Hepatocyte (in vitro differentiated cells): ENCODE results near the gene ST3GAL4. TPM values are rescaled to one million over a fixed set of nuclear protein-coding genes. Genes with fewer than 3 reads are reported as not detected.
"Not testable (repeated sequence)": the region's sequence is repeated elsewhere in the genome, so short reads cannot be mapped to it uniquely, and the experiment has no call there.

Source experiments
- DNase-seq: peaks from one replicate; pipeline ENCODE4 v3.0.0-alpha.2; 2016; ENCODE audit warnings: low spot score
- H2AFZ ChIP-seq: fragments of 200-600 bp; sonication (generic); 2 replicates; pipeline ENCODE4 v1.6.0; 2016; ENCODE audit warnings: antibody characterized with exemption, mild to moderate bottlenecking
- H3K27ac ChIP-seq: fragments of 200-600 bp; sonication (generic); 2 replicates; pipeline ENCODE4 v1.5.1; 2016; ENCODE audit warnings: mild to moderate bottlenecking
- H3K27me3 ChIP-seq: fragments of 200-600 bp; sonication (generic); 2 replicates; pipeline ENCODE4 v1.6.1; 2016
- H3K36me3 ChIP-seq: fragments of 200-600 bp; sonication (generic); replicated peaks from 2 replicates; pipeline ENCODE4 v1.5.1; 2016; ENCODE audit warnings: low read depth; ENCODE audit not compliant: insufficient read depth
- H3K4me1 ChIP-seq: fragments of 200-600 bp; sonication (generic); 2 replicates; pipeline ENCODE4 v1.5.1; 2016; ENCODE audit warnings: mild to moderate bottlenecking, moderate library complexity; ENCODE audit not compliant: insufficient read depth
- H3K4me2 ChIP-seq: fragments of 200-600 bp; sonication (generic); 2 replicates; pipeline ENCODE4 v1.6.0; 2016
- H3K4me3 ChIP-seq: fragments of 200-600 bp; sonication (generic); 2 replicates; pipeline ENCODE4 v1.5.1; 2016; ENCODE audit warnings: mild to moderate bottlenecking
- H3K79me2 ChIP-seq: fragments of 200-600 bp; sonication (generic); 2 replicates; pipeline ENCODE4 v1.6.0; 2017; ENCODE audit warnings: mild to moderate bottlenecking
- H3K9me2 ChIP-seq: fragments of 200-600 bp; sonication (generic); replicated peaks from 2 replicates; pipeline ENCODE4 v1.6.0; 2017; ENCODE audit warnings: mild to moderate bottlenecking; ENCODE audit not compliant: insufficient read depth
- H3K9me3 ChIP-seq: fragments of 200-600 bp; sonication (generic); 2 replicates; pipeline ENCODE4 v1.5.1; 2016; ENCODE audit warnings: low read depth, mild to moderate bottlenecking
- H4K20me1 ChIP-seq: fragments of 200-600 bp; sonication (generic); 2 replicates; pipeline ENCODE4 v1.6.0; 2016; ENCODE audit warnings: mild to moderate bottlenecking; ENCODE audit not compliant: insufficient read depth, poor library complexity, severe bottlenecking
- EZH2 ChIP-seq: fragments of 200-600 bp; sonication (generic); IDR thresholded peaks from 2 replicates; pipeline ENCODE4 v1.6.1; 2016; ENCODE audit warnings: antibody characterized with exemption, mild to moderate bottlenecking, borderline replicate concordance
- EZH2phosphoT487 ChIP-seq: fragments of 200-600 bp; sonication (generic); IDR thresholded peaks from one replicate; pipeline ENCODE4 v1.6.1; 2018; ENCODE audit warnings: antibody characterized with exemption, mild to moderate bottlenecking, low read depth, moderate library complexity; ENCODE audit not compliant: unreplicated experiment, severe bottlenecking
- WGBS: methylation state at CpG from one replicate; pipeline ENCODE4 v1.1.6; 2016; ENCODE audit warnings: low lambda C conversion rate; ENCODE audit errors: missing lambda C conversion rate; 5-methylcytosine and 5-hydroxymethylcytosine counted together
- polyA plus RNA-seq: library from polyadenylated mRNA; unstranded; fragments of >200 nt; fragmentation: Nextera tagmentation; extraction: Ambion mirVana; gene quantifications from 2 replicates; pipeline ENCODE4 v1.2.1, GENCODE V29; 2016
- total RNA-seq: library from RNA; depleted of rRNA; stranded (reverse); fragments of >200 nt; gene quantifications from 2 replicates; pipeline ENCODE4 v1.2.3, GENCODE V29; 2014
- TF ChIP-seq, protein P1 (sequence below): fragments of 200-600 bp; sonication (generic); IDR thresholded peaks from 2 replicates; pipeline ENCODE4 v1.5.1; 2016; ENCODE audit warnings: antibody characterized with exemption, mild to moderate bottlenecking; ENCODE audit not compliant: poor library complexity

ST3GAL4 gene
- total and polyA plus RNA-seq, 2 experiments from 2014 or later = 31.0 to 31.5 TPM

DNA sequence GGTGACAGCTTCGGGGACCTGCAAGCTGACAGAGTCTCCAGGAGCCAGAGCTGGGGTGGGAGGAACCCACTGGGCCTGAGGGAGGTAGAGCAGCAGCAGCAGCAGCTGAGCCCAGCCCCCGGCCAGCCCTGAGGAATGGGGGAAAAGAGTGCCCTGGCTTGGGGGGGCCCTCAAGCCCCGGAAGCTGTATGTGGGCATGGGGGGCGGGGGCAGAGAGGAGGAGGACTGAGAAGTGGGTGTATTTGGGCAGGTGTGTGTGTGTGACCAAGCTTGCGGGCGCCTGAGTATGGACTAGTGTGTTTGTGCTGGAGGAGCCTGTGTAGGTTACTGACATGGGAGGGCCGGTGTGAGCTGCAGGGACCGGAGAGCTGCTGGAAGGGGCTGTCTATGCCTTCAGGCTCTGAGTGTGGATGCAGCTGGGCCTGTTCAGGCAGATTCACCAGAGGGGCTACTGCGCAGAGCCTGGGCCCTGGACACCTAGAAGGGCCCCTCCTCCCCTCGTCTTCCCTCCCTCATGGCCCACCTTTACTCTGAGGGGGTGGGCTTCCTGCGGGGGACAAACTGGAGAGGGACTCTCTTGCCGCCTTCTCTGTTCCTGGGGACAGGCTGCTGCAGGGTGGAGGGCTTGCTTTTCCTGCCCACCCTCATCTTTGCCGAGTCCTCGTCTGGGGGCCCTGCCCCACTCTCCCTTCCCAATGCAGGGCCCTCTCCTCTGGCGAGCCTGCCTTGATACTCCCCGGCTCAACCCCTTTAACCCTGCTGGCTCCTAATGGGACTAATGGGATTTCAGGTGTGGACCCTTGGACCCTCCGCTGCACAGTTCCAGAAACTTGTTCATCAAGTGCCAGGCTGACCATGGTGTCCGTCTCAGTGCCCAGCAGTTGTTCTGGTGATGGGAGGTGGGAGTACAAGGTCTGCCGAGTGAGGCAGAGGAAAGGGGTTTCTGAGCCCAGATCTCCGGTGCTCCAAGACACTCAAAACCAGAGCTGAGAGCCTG is 28.2 kb downstream of the ST3GAL4 start:
- Histone ChIP-seq H4K20me1 (no peaks in the 10 kb centered on the region), H3K36me3 (no peaks in the 10 kb centered on the region), H3K27ac (no peak overlapping the region), H3K27me3 (no peaks in the 10 kb centered on the region), H3K9me2 (no peaks in the 10 kb centered on the region), H3K9me3 (no peaks in the 10 kb centered on the region), H3K4me1 (no peaks in the 10 kb centered on the region), H3K4me3 (no peak overlapping the region), H2AFZ (no peak overlapping the region), H3K4me2 (no peak overlapping the region), H3K79me2 (peaks cover 10% of the 10 kb centered on the region)
- DNase-seq = no peak
- TF ChIP-seq EZH2phosphoT487 = no peak
- TF ChIP-seq EZH2 = no peak
- TF ChIP-seq, protein P1, sequence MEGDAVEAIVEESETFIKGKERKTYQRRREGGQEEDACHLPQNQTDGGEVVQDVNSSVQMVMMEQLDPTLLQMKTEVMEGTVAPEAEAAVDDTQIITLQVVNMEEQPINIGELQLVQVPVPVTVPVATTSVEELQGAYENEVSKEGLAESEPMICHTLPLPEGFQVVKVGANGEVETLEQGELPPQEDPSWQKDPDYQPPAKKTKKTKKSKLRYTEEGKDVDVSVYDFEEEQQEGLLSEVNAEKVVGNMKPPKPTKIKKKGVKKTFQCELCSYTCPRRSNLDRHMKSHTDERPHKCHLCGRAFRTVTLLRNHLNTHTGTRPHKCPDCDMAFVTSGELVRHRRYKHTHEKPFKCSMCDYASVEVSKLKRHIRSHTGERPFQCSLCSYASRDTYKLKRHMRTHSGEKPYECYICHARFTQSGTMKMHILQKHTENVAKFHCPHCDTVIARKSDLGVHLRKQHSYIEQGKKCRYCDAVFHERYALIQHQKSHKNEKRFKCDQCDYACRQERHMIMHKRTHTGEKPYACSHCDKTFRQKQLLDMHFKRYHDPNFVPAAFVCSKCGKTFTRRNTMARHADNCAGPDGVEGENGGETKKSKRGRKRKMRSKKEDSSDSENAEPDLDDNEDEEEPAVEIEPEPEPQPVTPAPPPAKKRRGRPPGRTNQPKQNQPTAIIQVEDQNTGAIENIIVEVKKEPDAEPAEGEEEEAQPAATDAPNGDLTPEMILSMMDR = no peak
- WGBS = 87% methylated on average over 20 of the region's 20 CpGs

- Histone ChIP-seq H3K4me3 (no peak overlapping the region), H3K9me3 (no peaks in the 10 kb centered on the region), H3K36me3 (no peaks in the 10 kb centered on the region), H3K79me2 (peaks cover 6% of the 10 kb centered on the region), H3K27ac (no peak overlapping the region), H3K9me2 (no peaks in the 10 kb centered on the region), H4K20me1 (no peaks in the 10 kb centered on the region), H3K4me2 (no peak overlapping the region), H3K4me1 (no peaks in the 10 kb centered on the region), H3K27me3 (no peaks in the 10 kb centered on the region), H2AFZ (no peak overlapping the region)
- 93% methylated on average over 7 of the region's 9 CpGs for WGBS
- no peak for TF ChIP-seq EZH2
- TF ChIP-seq, protein P1 = no peak
- TF ChIP-seq EZH2phosphoT487 = no peak
- DNase-seq = no peak
Observed at GRCh38 chr11:126384449-126385070, 29.1 kb downstream of the ST3GAL4 start.

- no peak for DNase-seq
- H3K27ac ChIP-seq = no peak overlapping the region
- 96% methylated on average over 8 of the region's 8 CpGs for WGBS
- no peak for TF ChIP-seq EZH2
- TF ChIP-seq, protein P1 = no peak
- no peak for TF ChIP-seq EZH2phosphoT487
- H3K4me1 ChIP-seq = no peaks in the 10 kb centered on the region
- no peak overlapping the region for H3K4me3 ChIP-seq
- H3K9me3 ChIP-seq = no peaks in the 10 kb centered on the region
- H2AFZ ChIP-seq = no peak overlapping the region
- no peaks in the 10 kb centered on the region for H4K20me1 ChIP-seq
- no peaks in the 10 kb centered on the region for H3K9me2 ChIP-seq
- peaks cover 5% of the 10 kb centered on the region for H3K79me2 ChIP-seq
- no peaks in the 10 kb centered on the region for H3K27me3 ChIP-seq
- H3K4me2 ChIP-seq = no peak overlapping the region
- no peaks in the 10 kb centered on the region for H3K36me3 ChIP-seq
Observed at GRCh38 chr11:126385991-126386728, 30.7 kb downstream of the ST3GAL4 start.

DNA sequence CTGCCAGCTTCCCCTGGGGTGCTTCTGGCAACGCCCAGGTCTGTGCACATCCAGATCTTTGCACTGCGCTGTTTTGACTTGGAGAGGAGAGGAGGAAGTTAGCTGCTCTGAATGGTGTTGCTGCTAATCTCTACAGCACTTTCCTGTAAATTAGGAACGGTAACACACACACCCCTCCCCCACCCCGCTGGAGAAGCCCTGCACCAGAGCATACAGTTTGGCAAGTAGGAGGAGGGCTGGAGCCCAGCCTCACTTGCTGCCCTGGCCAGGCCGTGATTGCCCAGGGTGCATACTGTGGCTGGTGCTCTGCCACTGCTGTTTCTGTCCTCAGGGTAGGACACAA is 31.2 kb downstream of the ST3GAL4 start:
- H3K9me3 ChIP-seq, H3K27me3 ChIP-seq, H3K79me2 ChIP-seq, H3K27ac ChIP-seq, H3K9me2 ChIP-seq, H3K4me2 ChIP-seq, H2AFZ ChIP-seq, H3K4me1 ChIP-seq, H3K4me3 ChIP-seq, H4K20me1 ChIP-seq, H3K36me3 ChIP-seq, DNase-seq: not testable (repeated sequence)
- whole genome bisulfite sequencing = 65% methylated on average over 5 of the region's 5 CpGs
